ENCODE data around the gene ZNF512. TPM values are rescaled to one million over a fixed set of nuclear protein-coding genes. Genes with fewer than 3 reads are reported as not detected.

The ZNF512 gene
- total and polyA plus RNA-seq, 2 of the 13 experiments (the other 11 are each of a cell fraction or from before 2014, with no cell fraction given) = 29.8 to 31.0 TPM

DNA sequence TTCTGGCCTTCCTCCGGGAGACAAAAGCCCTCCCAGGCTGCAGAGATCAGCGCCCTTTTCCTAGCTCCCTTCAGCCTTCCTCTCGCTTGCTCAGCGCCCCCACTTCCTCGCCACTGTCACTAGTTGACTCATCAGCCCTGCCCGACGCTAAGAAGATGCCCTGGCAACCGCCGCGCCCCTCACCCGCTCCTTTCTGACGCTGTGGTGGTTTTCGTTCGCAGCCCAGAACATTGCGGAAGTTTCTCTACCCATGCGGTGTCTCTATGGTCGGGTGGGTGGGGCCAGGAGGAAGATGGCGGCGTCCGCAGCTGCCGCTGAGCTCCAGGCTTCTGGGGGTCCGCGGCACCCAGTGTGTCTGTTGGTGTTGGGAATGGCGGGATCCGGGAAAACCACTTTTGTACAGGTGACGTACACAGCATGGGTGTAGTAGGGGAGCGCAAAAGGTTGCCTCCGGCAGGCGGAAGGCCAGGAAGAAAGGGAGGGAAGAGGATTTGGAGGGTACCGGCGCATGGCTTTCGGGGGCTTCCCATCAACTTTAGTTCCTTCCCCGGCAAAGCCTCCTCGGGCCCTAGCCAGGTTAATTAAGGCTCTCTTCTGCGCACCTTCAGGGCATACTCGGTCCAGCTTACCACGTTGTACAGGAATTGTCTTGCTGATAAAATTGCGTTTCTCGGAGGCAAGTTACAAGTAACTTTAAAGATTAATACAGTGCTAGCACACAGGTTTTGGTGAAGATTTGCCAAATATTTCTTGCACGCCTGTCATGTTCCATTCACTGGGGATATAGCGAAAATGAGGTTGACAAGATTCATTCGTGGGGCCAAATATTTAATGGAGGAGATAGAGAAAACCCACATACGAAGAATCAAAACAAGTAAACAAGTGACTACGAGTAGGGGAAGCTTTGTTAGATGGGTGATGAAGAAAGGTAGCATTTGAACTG, 46.2 kb downstream of the ZNF512 start, which contains the start of the genes CCDC121 and GPN1 (continued):
- TF ChIP-seq GZF1 (CRISPR knock-in tag; IDR thresholded peaks at IDR 0.05) (0 out of 2 replicates have a peak, but pooled peaks have one; percentile 32), XRCC5 (optimal IDR thresholded peaks at IDR 0.05; ENCODE audit: low read length) (peak; percentile 87), ZNF337 (CRISPR knock-in tag; IDR thresholded peaks at IDR 0.05; ENCODE audit: borderline replicate concordance, low read depth) (0 out of 2 replicates have a peak, but pooled peaks have one; percentile 47), SP5 (CRISPR knock-in tag; IDR thresholded peaks at IDR 0.05; ENCODE audit: borderline replicate concordance, low read depth) (peak; percentile 57; the same call in 1 of the 2 replicates), KAT8 (CRISPR knock-in tag; IDR thresholded peaks at IDR 0.05) (peak; percentile 95), ARNT2 (CRISPR knock-in tag; IDR thresholded peaks at IDR 0.05; ENCODE audit: low read depth) (peak; percentile 62), ATAD3A (CRISPR knock-in tag; IDR thresholded peaks at IDR 0.05) (no peak), ZIK1 (CRISPR knock-in tag; IDR thresholded peaks at IDR 0.05; ENCODE audit: borderline replicate concordance, low read depth) (peak; percentile 37; the same call in 1 of the 2 replicates), CBX5 (CRISPR knock-in tag; IDR thresholded peaks at IDR 0.05; ENCODE audit: borderline replicate concordance) (peak; percentile 60; the same call in 1 of the 2 replicates), RBFOX2 (IDR thresholded peaks at IDR 0.05; ENCODE audit: low read depth, low read length) (peak; percentile 80), REL (CRISPR knock-in tag; conservative IDR thresholded peaks at IDR 0.05) (peak; percentile 81; the same call in 1 of the 2 replicates), ZNF17 (CRISPR knock-in tag; IDR thresholded peaks at IDR 0.05) (no peak), KDM2A (CRISPR knock-in tag; IDR thresholded peaks at IDR 0.05; ENCODE audit: borderline replicate concordance, low read depth) (peak; percentile 95), NR1H2 (CRISPR knock-in tag; IDR thresholded peaks at IDR 0.05; ENCODE audit: borderline replicate concordance, low read depth) (0 out of 2 replicates have a peak, but pooled peaks have one; percentile 35), ZNF225 (CRISPR knock-in tag; IDR thresholded peaks at IDR 0.05) (peak; percentile 96), ZNF33A (CRISPR knock-in tag; IDR thresholded peaks at IDR 0.05; ENCODE audit: borderline replicate concordance) (peak; percentile 81; the same call in 1 of the 2 replicates)
- TF ChIP-seq, protein P1, sequence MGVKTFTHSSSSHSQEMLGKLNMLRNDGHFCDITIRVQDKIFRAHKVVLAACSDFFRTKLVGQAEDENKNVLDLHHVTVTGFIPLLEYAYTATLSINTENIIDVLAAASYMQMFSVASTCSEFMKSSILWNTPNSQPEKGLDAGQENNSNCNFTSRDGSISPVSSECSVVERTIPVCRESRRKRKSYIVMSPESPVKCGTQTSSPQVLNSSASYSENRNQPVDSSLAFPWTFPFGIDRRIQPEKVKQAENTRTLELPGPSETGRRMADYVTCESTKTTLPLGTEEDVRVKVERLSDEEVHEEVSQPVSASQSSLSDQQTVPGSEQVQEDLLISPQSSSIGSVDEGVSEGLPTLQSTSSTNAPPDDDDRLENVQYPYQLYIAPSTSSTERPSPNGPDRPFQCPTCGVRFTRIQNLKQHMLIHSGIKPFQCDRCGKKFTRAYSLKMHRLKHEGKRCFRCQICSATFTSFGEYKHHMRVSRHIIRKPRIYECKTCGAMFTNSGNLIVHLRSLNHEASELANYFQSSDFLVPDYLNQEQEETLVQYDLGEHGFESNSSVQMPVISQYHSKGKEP (CRISPR knock-in tag; IDR thresholded peaks at IDR 0.05) = peak; percentile 90
- TF ChIP-seq, protein P2, sequence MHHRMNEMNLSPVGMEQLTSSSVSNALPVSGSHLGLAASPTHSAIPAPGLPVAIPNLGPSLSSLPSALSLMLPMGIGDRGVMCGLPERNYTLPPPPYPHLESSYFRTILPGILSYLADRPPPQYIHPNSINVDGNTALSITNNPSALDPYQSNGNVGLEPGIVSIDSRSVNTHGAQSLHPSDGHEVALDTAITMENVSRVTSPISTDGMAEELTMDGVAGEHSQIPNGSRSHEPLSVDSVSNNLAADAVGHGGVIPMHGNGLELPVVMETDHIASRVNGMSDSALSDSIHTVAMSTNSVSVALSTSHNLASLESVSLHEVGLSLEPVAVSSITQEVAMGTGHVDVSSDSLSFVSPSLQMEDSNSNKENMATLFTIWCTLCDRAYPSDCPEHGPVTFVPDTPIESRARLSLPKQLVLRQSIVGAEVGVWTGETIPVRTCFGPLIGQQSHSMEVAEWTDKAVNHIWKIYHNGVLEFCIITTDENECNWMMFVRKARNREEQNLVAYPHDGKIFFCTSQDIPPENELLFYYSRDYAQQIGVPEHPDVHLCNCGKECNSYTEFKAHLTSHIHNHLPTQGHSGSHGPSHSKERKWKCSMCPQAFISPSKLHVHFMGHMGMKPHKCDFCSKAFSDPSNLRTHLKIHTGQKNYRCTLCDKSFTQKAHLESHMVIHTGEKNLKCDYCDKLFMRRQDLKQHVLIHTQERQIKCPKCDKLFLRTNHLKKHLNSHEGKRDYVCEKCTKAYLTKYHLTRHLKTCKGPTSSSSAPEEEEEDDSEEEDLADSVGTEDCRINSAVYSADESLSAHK (CRISPR knock-in tag; IDR thresholded peaks at IDR 0.05; ENCODE audit: borderline replicate concordance) = 0 out of 2 replicates have a peak, but pooled peaks have one; percentile 43
- TF ChIP-seq, protein P3, sequence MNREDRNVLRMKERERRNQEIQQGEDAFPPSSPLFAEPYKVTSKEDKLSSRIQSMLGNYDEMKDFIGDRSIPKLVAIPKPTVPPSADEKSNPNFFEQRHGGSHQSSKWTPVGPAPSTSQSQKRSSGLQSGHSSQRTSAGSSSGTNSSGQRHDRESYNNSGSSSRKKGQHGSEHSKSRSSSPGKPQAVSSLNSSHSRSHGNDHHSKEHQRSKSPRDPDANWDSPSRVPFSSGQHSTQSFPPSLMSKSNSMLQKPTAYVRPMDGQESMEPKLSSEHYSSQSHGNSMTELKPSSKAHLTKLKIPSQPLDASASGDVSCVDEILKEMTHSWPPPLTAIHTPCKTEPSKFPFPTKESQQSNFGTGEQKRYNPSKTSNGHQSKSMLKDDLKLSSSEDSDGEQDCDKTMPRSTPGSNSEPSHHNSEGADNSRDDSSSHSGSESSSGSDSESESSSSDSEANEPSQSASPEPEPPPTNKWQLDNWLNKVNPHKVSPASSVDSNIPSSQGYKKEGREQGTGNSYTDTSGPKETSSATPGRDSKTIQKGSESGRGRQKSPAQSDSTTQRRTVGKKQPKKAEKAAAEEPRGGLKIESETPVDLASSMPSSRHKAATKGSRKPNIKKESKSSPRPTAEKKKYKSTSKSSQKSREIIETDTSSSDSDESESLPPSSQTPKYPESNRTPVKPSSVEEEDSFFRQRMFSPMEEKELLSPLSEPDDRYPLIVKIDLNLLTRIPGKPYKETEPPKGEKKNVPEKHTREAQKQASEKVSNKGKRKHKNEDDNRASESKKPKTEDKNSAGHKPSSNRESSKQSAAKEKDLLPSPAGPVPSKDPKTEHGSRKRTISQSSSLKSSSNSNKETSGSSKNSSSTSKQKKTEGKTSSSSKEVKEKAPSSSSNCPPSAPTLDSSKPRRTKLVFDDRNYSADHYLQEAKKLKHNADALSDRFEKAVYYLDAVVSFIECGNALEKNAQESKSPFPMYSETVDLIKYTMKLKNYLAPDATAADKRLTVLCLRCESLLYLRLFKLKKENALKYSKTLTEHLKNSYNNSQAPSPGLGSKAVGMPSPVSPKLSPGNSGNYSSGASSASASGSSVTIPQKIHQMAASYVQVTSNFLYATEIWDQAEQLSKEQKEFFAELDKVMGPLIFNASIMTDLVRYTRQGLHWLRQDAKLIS (CRISPR knock-in tag; IDR thresholded peaks at IDR 0.05) = peak; percentile 38; the same call in 1 of the 2 replicates
